Left ventricle myocardium inferior (tissue), 1 donor: ENCODE data around the gene CTRB2. TPM values are rescaled to one million over a fixed set of nuclear protein-coding genes. Genes with fewer than 3 reads are reported as not detected.

Source experiments
- DNase-seq: peaks from one replicate; pipeline ENCODE4 v3.0.0-alpha.2; 2020
- H3K27ac ChIP-seq: fragments of 200-600 bp; replicated peaks from 2 replicates; pipeline ENCODE4 v1.8.0; 2021
- H3K27me3 ChIP-seq: fragments of 200-600 bp; 2 replicates; pipeline ENCODE4 v1.8.0; 2021; ENCODE audit warnings: low read depth
- H3K36me3 ChIP-seq: fragments of 200-600 bp; 2 replicates; pipeline ENCODE4 v1.8.0; 2021
- H3K4me1 ChIP-seq: fragments of 200-600 bp; 2 replicates; pipeline ENCODE4 v1.8.0; 2021
- H3K4me3 ChIP-seq: fragments of 200-600 bp; 2 replicates; pipeline ENCODE4 v1.8.0; 2021; ENCODE audit warnings: mild to moderate bottlenecking, moderate library complexity
- H3K9me3 ChIP-seq: fragments of 200-600 bp; replicated peaks from 2 replicates; pipeline ENCODE4 v1.8.0; 2021
- CTCF ChIP-seq: fragments of 200-600 bp; IDR thresholded peaks from 2 replicates; pipeline ENCODE4 v1.8.0; 2021; ENCODE audit warnings: antibody characterized with exemption, mild to moderate bottlenecking, borderline replicate concordance
- intact Hi-C: fragments of 100-400 bp; cut with micrococcal nuclease; formaldehyde crosslinking; loops from one replicate; pipeline ENCODE4 v1.11.0; 2022
- total RNA-seq: library from RNA; stranded (reverse); fragmentation: NEBNext Ultra II Directional; extraction: Animal tissue kit (Norgen Biotek cat#: 25700); gene quantifications from one replicate; pipeline ENCODE4 v1.2.1, GENCODE V29; 2021
- donor health status: DM: no; HTN: yes; CAD: no; lungs with severe emphysema.

Gene CTRB2
- total RNA-seq, 1 donor from 2014 or later: not detected

DNA sequence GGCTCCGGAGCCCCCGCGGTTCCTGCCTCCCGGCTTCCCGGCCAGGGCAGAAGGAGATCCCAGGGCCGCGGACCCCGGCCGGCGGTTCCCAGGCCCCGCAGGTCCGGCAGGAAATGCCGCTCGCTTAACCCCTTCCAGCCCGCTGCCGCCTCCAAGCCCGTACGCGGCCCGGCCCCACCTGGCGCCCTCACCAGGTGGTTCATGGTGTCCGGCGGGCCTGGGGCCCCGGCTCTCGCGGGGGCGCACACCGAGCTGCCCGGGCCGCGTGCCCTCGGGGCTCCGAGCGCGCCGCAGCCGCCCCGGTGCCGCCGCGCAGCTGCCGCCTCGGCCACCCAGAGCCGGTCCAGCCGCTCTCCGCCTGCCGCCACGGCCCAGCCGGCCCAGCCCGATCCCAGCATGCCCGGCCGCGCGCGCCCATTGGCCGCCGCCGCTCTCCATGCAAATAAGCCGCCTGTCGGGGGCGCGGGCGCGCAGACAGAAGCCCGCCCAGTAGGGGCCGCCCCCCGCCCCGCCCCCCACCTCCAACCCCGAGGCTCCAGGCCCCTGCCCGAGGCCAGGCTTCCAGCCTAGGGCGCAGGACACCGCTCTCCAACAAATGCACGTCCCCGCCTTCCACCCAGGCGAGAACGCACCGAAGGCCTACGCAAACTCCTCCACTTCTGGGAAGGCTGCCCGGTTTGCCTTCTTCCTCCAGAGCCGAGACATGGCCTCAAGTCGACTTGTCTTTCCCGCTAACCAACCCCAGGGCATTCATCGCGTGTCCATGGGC is 44.5 kb upstream of the CTRB2 start, which contains the start of gene BCAR1:
Gene BCAR1 (minus strand): TSS at position 345 of the 769 bp plus-strand sequence. CDS start 142 bp downstream, at position 203.
- no peaks in the 10 kb centered on the region for H3K9me3 ChIP-seq
- H3K4me3 ChIP-seq: peak within 1 kb of the TSS; percentile 97
- peak within 1 kb of the TSS; percentile 98 for H3K27ac ChIP-seq
- peak; percentile 39 for TF ChIP-seq CTCF
- H3K36me3 ChIP-seq: no peaks in the 10 kb centered on the region
- DNase-seq: peak; percentile 92
- H3K4me1 ChIP-seq: peaks cover 97% of the 10 kb centered on the region
- intact Hi-C loops: no loop called here
- H3K27me3 ChIP-seq: no peaks in the 10 kb centered on the region

GRCh38 chr16:75250809-75251279 is 43.9 kb upstream of the CTRB2 start:
- H3K27me3 ChIP-seq: no peaks in the 10 kb centered on the region
- peak overlapping the region; percentile 98 for H3K27ac ChIP-seq
- TF ChIP-seq CTCF: no peak
- peak; percentile 31 for DNase-seq
- no peaks in the 10 kb centered on the region for H3K9me3 ChIP-seq
- no peaks in the 10 kb centered on the region for H3K36me3 ChIP-seq
- H3K4me1 ChIP-seq: peaks cover 97% of the 10 kb centered on the region
- intact Hi-C loops: no loop called here
- H3K4me3 ChIP-seq: peak overlapping the region; percentile 97

- Histone ChIP-seq H3K27ac (peak overlapping the region; percentile 98), H3K27me3 (no peaks in the 10 kb centered on the region), H3K36me3 (no peaks in the 10 kb centered on the region), H3K4me3 (peak overlapping the region; percentile 97), H3K4me1 (peaks cover 97% of the 10 kb centered on the region), H3K9me3 (no peaks in the 10 kb centered on the region)
- peak; percentile 63 for DNase-seq
- intact Hi-C loops: no loop called here
- no peak for TF ChIP-seq CTCF
Measured at GRCh38 chr16:75250089-75250808, 43.3 kb upstream of the CTRB2 start.

DNA sequence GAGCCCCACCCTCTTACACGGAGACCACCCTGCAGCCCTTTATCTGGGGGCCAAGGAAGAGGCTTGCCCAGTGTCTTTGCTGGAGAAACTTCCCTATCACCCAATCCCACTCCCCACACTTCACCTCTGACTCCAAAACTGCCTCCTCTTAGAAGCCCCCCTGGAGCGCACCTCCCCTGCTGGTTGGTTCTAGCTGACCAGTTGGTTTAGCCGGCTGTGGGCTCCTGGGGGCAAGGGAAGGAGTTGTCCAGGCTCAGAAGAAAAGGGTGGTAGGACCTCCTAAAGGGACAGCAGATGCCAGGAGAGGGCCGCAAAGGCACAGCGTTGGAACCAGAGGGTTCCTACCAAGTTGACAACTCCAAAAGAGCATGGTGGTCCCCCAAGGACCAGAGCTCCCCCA is 42.5 kb upstream of the CTRB2 start:
- TF ChIP-seq CTCF: no peak
- peak overlapping the region; percentile 98 for H3K27ac ChIP-seq
- no peaks in the 10 kb centered on the region for H3K9me3 ChIP-seq
- intact Hi-C loops: no loop called here
- no peak for DNase-seq
- H3K4me3 ChIP-seq: peak overlapping the region; percentile 97
- H3K4me1 ChIP-seq: peaks cover 97% of the 10 kb centered on the region
- no peaks in the 10 kb centered on the region for H3K36me3 ChIP-seq
- H3K27me3 ChIP-seq: no peaks in the 10 kb centered on the region

- TF ChIP-seq CTCF: no peak
- no peaks in the 10 kb centered on the region for H3K27me3 ChIP-seq
- intact Hi-C loops: no loop called here
- peak overlapping the region; percentile 98 for H3K27ac ChIP-seq
- H3K4me3 ChIP-seq: peak overlapping the region; percentile 97
- no peaks in the 10 kb centered on the region for H3K36me3 ChIP-seq
- H3K9me3 ChIP-seq: no peaks in the 10 kb centered on the region
- peaks cover 97% of the 10 kb centered on the region for H3K4me1 ChIP-seq
- DNase-seq: no peak
Measured at GRCh38 chr16:75248536-75249380, 41.8 kb upstream of the CTRB2 start.
